ENCODE results near the gene CCDC78.

The CCDC78 gene

GRCh38 chr16:677316-678190, 48.7 kb downstream of the CCDC78 start:
- intact Hi-C loops (cut with micrococcal nuclease): no loop called here
- Mint-ChIP-seq H3K9me3 (no peaks in the 10 kb centered on the region), H3K27me3 (peaks cover 38% of the 10 kb centered on the region), H3K4me1 (ENCODE audit: low read depth) (peaks cover 43% of the 10 kb centered on the region), H3K27ac (no peak overlapping the region), H3K36me3 (ENCODE audit: low read depth) (peaks cover 43% of the 10 kb centered on the region), H3K4me3 (no peak overlapping the region)

- Mint-ChIP-seq H3K4me3 (no peak overlapping the region), H3K27ac (no peak overlapping the region), H3K27me3 (peaks cover 38% of the 10 kb centered on the region), H3K4me1 (ENCODE audit: low read depth) (peaks cover 37% of the 10 kb centered on the region), H3K36me3 (ENCODE audit: low read depth) (peaks cover 43% of the 10 kb centered on the region), H3K9me3 (no peaks in the 10 kb centered on the region)
- intact Hi-C loops (cut with micrococcal nuclease): no loop called here
Observed at GRCh38 chr16:676913-677312, 49.3 kb downstream of the CCDC78 start.

- Mint-ChIP-seq H3K27me3 (peaks cover 38% of the 10 kb centered on the region), H3K4me1 (ENCODE audit: low read depth) (peaks cover 33% of the 10 kb centered on the region), H3K9me3 (no peaks in the 10 kb centered on the region), H3K36me3 (ENCODE audit: low read depth) (peaks cover 43% of the 10 kb centered on the region), H3K4me3 (no peak overlapping the region), H3K27ac (no peak overlapping the region)
- intact Hi-C loops (cut with micrococcal nuclease): no loop called here
Observed at GRCh38 chr16:676565-676902, 49.7 kb downstream of the CCDC78 start.

- Mint-ChIP-seq H3K4me1 (ENCODE audit: low read depth) (peaks cover 28% of the 10 kb centered on the region), H3K4me3 (no peak overlapping the region), H3K9me3 (no peaks in the 10 kb centered on the region), H3K36me3 (ENCODE audit: low read depth) (peaks cover 43% of the 10 kb centered on the region), H3K27me3 (peaks cover 38% of the 10 kb centered on the region), H3K27ac (no peak overlapping the region)
- intact Hi-C loops (cut with micrococcal nuclease): no loop called here
Observed at GRCh38 chr16:675884-676564, 50.2 kb downstream of the CCDC78 start.

GRCh38 chr16:674968-675883, 51.0 kb downstream of the CCDC78 start, which contains the start of gene RHBDL1:
Gene RHBDL1 (plus strand): TSS chr16:675671. CDS start chr16:675791, 120 bp downstream.
- peaks cover 49% of the 10 kb centered on the region for H3K36me3 Mint-ChIP-seq (ENCODE audit: low read depth)
- peak within 1 kb of the TSS; percentile 10 for H3K27ac Mint-ChIP-seq
- H3K4me1 Mint-ChIP-seq (ENCODE audit: low read depth): peaks cover 25% of the 10 kb centered on the region
- H3K9me3 Mint-ChIP-seq: no peaks in the 10 kb centered on the region
- peaks cover 38% of the 10 kb centered on the region for H3K27me3 Mint-ChIP-seq
- intact Hi-C loops (cut with micrococcal nuclease): no loop called here
- H3K4me3 Mint-ChIP-seq: peak within 1 kb of the TSS; percentile 66

GRCh38 chr16:674214-674881, 51.9 kb downstream of the CCDC78 start:
- Mint-ChIP-seq H3K4me1 (ENCODE audit: low read depth) (peaks cover 25% of the 10 kb centered on the region), H3K27ac (peak overlapping the region; percentile 10), H3K36me3 (ENCODE audit: low read depth) (peaks cover 57% of the 10 kb centered on the region), H3K4me3 (no peak overlapping the region), H3K9me3 (no peaks in the 10 kb centered on the region), H3K27me3 (peaks cover 38% of the 10 kb centered on the region)
- intact Hi-C loops (cut with micrococcal nuclease): no loop called here

- H3K9me3 Mint-ChIP-seq: no peaks in the 10 kb centered on the region
- H3K4me1 Mint-ChIP-seq (ENCODE audit: low read depth): peaks cover 25% of the 10 kb centered on the region
- no peak overlapping the region for H3K4me3 Mint-ChIP-seq
- peaks cover 65% of the 10 kb centered on the region for H3K36me3 Mint-ChIP-seq (ENCODE audit: low read depth)
- H3K27ac Mint-ChIP-seq: no peak overlapping the region
- intact Hi-C loops (cut with micrococcal nuclease): no loop called here
- H3K27me3 Mint-ChIP-seq: peaks cover 38% of the 10 kb centered on the region
Observed at GRCh38 chr16:673399-673991, 52.7 kb downstream of the CCDC78 start.

GRCh38 chr16:672851-673250, 53.4 kb downstream of the CCDC78 start:
- H3K4me3 Mint-ChIP-seq: no peak overlapping the region
- peaks cover 26% of the 10 kb centered on the region for H3K4me1 Mint-ChIP-seq (ENCODE audit: low read depth)
- H3K27ac Mint-ChIP-seq: no peak overlapping the region
- H3K27me3 Mint-ChIP-seq: peaks cover 33% of the 10 kb centered on the region
- intact Hi-C loops (cut with micrococcal nuclease): no loop called here
- peaks cover 65% of the 10 kb centered on the region for H3K36me3 Mint-ChIP-seq (ENCODE audit: low read depth)
- H3K9me3 Mint-ChIP-seq: no peaks in the 10 kb centered on the region

Measured in dendritic cell treated with granulocyte-macrophage colony-stimulating factor and Interleukin-4, amounts not matched to agents 40 ng/mL and 50 ng/mL, for 4 days (primary cell).